ENCODE measurements around the gene PTPRO. TPM values are rescaled to one million over a fixed set of nuclear protein-coding genes. Genes with fewer than 3 reads are reported as not detected.

The PTPRO gene
- total and polyA plus RNA-seq, 10 of the 15 experiments (the other 5 are each of a cell fraction or from before 2014, with no cell fraction given): 1.2 to 5.3 (median 3.5) TPM

GRCh38 chr12:15477761-15478160 lies 155.5 kb downstream of the PTPRO start:
- 0% methylated on average over 1 of the region's 1 CpG for WGBS (ENCODE audit: insufficient coverage, insufficient replicate concordance, low lambda C conversion rate, missing lambda C conversion rate)
- Histone ChIP-seq H3K36me3 (ENCODE audit: control insufficient read depth in 2 of 2, insufficient read depth in 2 of 2, low read length in 1 of 2) (no peaks in the 10 kb centered on the region), H3K4me1 (ENCODE audit: control insufficient read depth, insufficient read depth, low read length) (no peaks in the 10 kb centered on the region), H3K9me3 (replicated peaks; ENCODE audit: control insufficient read depth, insufficient read depth, low read length) (no peaks in the 10 kb centered on the region), H2AFZ (ENCODE audit: control insufficient read depth, low read depth, low read length) (no peak overlapping the region), H3K4me2 (ENCODE audit: control insufficient read depth, insufficient read depth) (no peak overlapping the region), H3K27ac (ENCODE audit: control insufficient read depth, insufficient read depth) (no peak overlapping the region), H3K79me2 (ENCODE audit: control insufficient read depth, insufficient read depth, low read length) (no peaks in the 10 kb centered on the region), H4K20me1 (ENCODE audit: control insufficient read depth, insufficient read depth) (no peaks in the 10 kb centered on the region), H3K4me3 (no peak overlapping the region), H3K9ac (ENCODE audit: control insufficient read depth, insufficient read depth, low read length) (no peak overlapping the region), H3K27me3 (replicated peaks in 1 of 2; ENCODE audit: control insufficient read depth in 2 of 2, insufficient read depth in 2 of 2, low read length in 1 of 2) (no peaks in the 10 kb centered on the region; a peak in 2 of 4 replicates)
- RAD21 ChIA-PET (ENCODE audit: unreplicated experiment): no interaction called here
- no peak for TF ChIP-seq ASH2L (IDR thresholded peaks at IDR 0.05; ENCODE audit: borderline replicate concordance, low read depth)
- TF ChIP-seq RCOR1 (conservative IDR thresholded peaks at IDR 0.05; ENCODE audit: low read depth, low read length): no peak
- no peak for TF ChIP-seq E2F8 (IDR thresholded peaks at IDR 0.05; ENCODE audit: low read depth, partially characterized antibody)
- TF ChIP-seq STAT3 (IDR thresholded peaks at IDR 0.05; ENCODE audit: low read depth, low read length): no peak
- TF ChIP-seq MEF2B (IDR thresholded peaks at IDR 0.05; ENCODE audit: partially characterized antibody, poor library complexity, severe bottlenecking): no peak
- TF ChIP-seq, protein P1, sequence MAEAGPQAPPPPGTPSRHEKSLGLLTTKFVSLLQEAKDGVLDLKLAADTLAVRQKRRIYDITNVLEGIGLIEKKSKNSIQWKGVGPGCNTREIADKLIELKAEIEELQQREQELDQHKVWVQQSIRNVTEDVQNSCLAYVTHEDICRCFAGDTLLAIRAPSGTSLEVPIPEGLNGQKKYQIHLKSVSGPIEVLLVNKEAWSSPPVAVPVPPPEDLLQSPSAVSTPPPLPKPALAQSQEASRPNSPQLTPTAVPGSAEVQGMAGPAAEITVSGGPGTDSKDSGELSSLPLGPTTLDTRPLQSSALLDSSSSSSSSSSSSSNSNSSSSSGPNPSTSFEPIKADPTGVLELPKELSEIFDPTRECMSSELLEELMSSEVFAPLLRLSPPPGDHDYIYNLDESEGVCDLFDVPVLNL (IDR thresholded peaks at IDR 0.05; ENCODE audit: low read depth, low read length): no peak
- no peak for TF ChIP-seq IKZF2 (IDR thresholded peaks at IDR 0.05)
- TF ChIP-seq ZNF24 (IDR thresholded peaks at IDR 0.05): no peak
- no peak for TF ChIP-seq GATAD2B (conservative IDR thresholded peaks at IDR 0.05; ENCODE audit: low read depth)
- TF ChIP-seq MLLT1 (IDR thresholded peaks at IDR 0.05): no peak
- TF ChIP-seq, protein P2, sequence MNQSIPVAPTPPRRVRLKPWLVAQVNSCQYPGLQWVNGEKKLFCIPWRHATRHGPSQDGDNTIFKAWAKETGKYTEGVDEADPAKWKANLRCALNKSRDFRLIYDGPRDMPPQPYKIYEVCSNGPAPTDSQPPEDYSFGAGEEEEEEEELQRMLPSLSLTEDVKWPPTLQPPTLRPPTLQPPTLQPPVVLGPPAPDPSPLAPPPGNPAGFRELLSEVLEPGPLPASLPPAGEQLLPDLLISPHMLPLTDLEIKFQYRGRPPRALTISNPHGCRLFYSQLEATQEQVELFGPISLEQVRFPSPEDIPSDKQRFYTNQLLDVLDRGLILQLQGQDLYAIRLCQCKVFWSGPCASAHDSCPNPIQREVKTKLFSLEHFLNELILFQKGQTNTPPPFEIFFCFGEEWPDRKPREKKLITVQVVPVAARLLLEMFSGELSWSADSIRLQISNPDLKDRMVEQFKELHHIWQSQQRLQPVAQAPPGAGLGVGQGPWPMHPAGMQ (IDR thresholded peaks at IDR 0.05; ENCODE audit: borderline replicate concordance): no peak
- no peak for ATAC-seq
- intact Hi-C loops (cut with micrococcal nuclease; ENCODE audit: unreplicated experiment): no loop called here
- CTCF ChIA-PET: interaction anchor here (1.0 kb wide), 1 partner anchor 19 kb away, joined by 3 read pairs; no protein-coding TSS in a partner anchor
- no peak for DNase-seq (ENCODE audit: low read depth, low spot score)
- SMC1A ChIA-PET (ENCODE audit: uncharacterized antibody, unreplicated experiment): no interaction called here
- POLR2A ChIA-PET: no interaction called here
- no peak for FAIRE-seq
- BruUV-seq (replicated peaks): no TSS peak
- in situ Hi-C loops (cut with MboI): no loop called here

Measured in GM12878 (cell line).